Keratinocyte (primary cell): ENCODE results near the gene GSTCD. TPM values are rescaled to one million over a fixed set of nuclear protein-coding genes. Genes with fewer than 3 reads are reported as not detected.
"Not testable (repeated sequence)": the region's sequence is repeated elsewhere in the genome, so short reads cannot be mapped to it uniquely, and the experiment has no call there.

Experiments
- DNase-seq: peaks from one replicate; pipeline ENCODE4 v3.0.0-alpha.2; 2011; ENCODE audit warnings: low read depth, missing footprints, low spot score
- FAIRE-seq: peaks from 2 replicates; lab custom pipeline; 2011; peaks lifted over from hg19 to GRCh38; lab: Jason Lieb, UNC
- H2AFZ ChIP-seq: 2 replicates; pipeline ENCODE4 v1.6.0; 2012; ENCODE audit warnings: low read length, control low read depth, inconsistent platforms; ENCODE audit not compliant: control insufficient read depth
- H3K27ac ChIP-seq: 2 replicates; pipeline ENCODE4 v1.5.1; 2011; ENCODE audit warnings: low read length; ENCODE audit not compliant: control insufficient read depth, insufficient read depth
- H3K27me3 ChIP-seq: 3 replicates; pipeline ENCODE4 v1.6.0; 2011; ENCODE audit warnings: low read length; ENCODE audit not compliant: control insufficient read depth, insufficient read depth; ENCODE audit errors: extremely low read depth
- H3K36me3 ChIP-seq, 2 experiments: 2 replicates in 1 of 2; 3 replicates in 1 of 2; pipeline ENCODE4 v1.5.1; 2011; ENCODE audit warnings: low read length in 2 of 2, mild to moderate bottlenecking in 1 of 2; ENCODE audit not compliant: control insufficient read depth in 2 of 2, insufficient read depth in 2 of 2; ENCODE audit errors: extremely low read depth in 1 of 2
- H3K4me1 ChIP-seq: 3 replicates; pipeline ENCODE4 v1.5.1; 2011; ENCODE audit warnings: low read length; ENCODE audit not compliant: control insufficient read depth, insufficient read depth; ENCODE audit errors: extremely low read depth
- H3K4me2 ChIP-seq: 3 replicates; pipeline ENCODE4 v1.6.0; 2011; ENCODE audit warnings: low read depth, low read length; ENCODE audit not compliant: control insufficient read depth, insufficient read depth; ENCODE audit errors: extremely low read depth
- H3K4me3 ChIP-seq, 3 experiments: fragments of 200-600 bp in 1 of 3; sonication (generic) in 1 of 3; 2 replicates in 2 of 3; 3 replicates in 1 of 3; pipeline ENCODE4 v1.5.1; 2011 to 2016; ENCODE audit warnings: low read length in 3 of 3, mild to moderate bottlenecking in 3 of 3, control low read depth in 2 of 3, inconsistent platforms in 1 of 3, low read depth in 1 of 3, mixed read lengths in 1 of 3, mixed run types in 1 of 3, moderate library complexity in 1 of 3; ENCODE audit not compliant: control insufficient read depth in 2 of 3, insufficient read depth in 2 of 3; ENCODE audit errors: extremely low read depth in 1 of 3
- H3K79me2 ChIP-seq: 2 replicates; pipeline ENCODE4 v1.6.0; 2012; ENCODE audit warnings: low read length; ENCODE audit not compliant: control insufficient read depth, insufficient read depth
- H3K9ac ChIP-seq: 3 replicates; pipeline ENCODE4 v1.6.0; 2011; ENCODE audit warnings: low read length; ENCODE audit not compliant: control insufficient read depth, insufficient read depth; ENCODE audit errors: extremely low read depth
- H3K9me1 ChIP-seq: 3 replicates; pipeline ENCODE4 v1.6.0; 2011; ENCODE audit warnings: low read length; ENCODE audit not compliant: control insufficient read depth, insufficient read depth; ENCODE audit errors: extremely low read depth
- H3K9me3 ChIP-seq: 2 replicates; pipeline ENCODE4 v1.5.1; 2012; ENCODE audit warnings: low read depth, low read length; ENCODE audit not compliant: control insufficient read depth
- H4K20me1 ChIP-seq: 3 replicates; pipeline ENCODE4 v1.6.0; 2011; ENCODE audit warnings: low read length; ENCODE audit not compliant: control insufficient read depth, insufficient read depth; ENCODE audit errors: extremely low read depth
- CTCF ChIP-seq, 3 experiments: IDR thresholded peaks in 1 of 3; conservative IDR thresholded peaks in 1 of 3; optimal IDR thresholded peaks in 1 of 3; 2 replicates in 2 of 3; 3 replicates in 1 of 3; pipeline versions ENCODE3 to v1.5.1; 2011; ENCODE audit warnings: low read length in 3 of 3, mild to moderate bottlenecking in 3 of 3, moderate library complexity in 2 of 3, control low read depth in 1 of 3, inconsistent platforms in 1 of 3; ENCODE audit not compliant: insufficient read depth in 2 of 3; ENCODE audit errors: extremely low read depth in 1 of 3
- EZH2 ChIP-seq: IDR thresholded peaks from one replicate; pipeline ENCODE4 v1.6.1; 2012; ENCODE audit warnings: inconsistent platforms, mild to moderate bottlenecking, low read length, moderate library complexity
- dilution Hi-C: fragments of 300-500 bp; cut with MboI; formaldehyde crosslinking; loops from one replicate; pipeline ENCODE4 v1.7.0; 2020; ENCODE audit warnings: low sequenced_read_pairs; ENCODE audit not compliant: extremely low pct_ligation_motif_present
- polyA plus RNA-seq, 5 experiments: library from polyadenylated mRNA; depleted of rRNA in 3 of 5; stranded (reverse) in 3 of 5; stranded (forward) in 1 of 5; unstranded in 1 of 5; fragments of >200 nt; gene quantifications; 1 replicate in 1 of 5; 2 replicates in 3 of 5; 3 replicates in 1 of 5; pipeline versions ENCODE4 v1.2.1 to v1.2.3, GENCODE V29; 2011 to 2012; ENCODE audit warnings: missing spikeins in 2 of 5, low read depth in 1 of 5, low replicate concordance in 1 of 5

The GSTCD gene
- polyA plus RNA-seq, 1 donor (not counting 4 experiments of a cell fraction or from before 2014, with no cell fraction given), result 23.2 TPM

- Histone ChIP-seq H3K27me3 (no peaks in the 10 kb centered on the region), H3K9me1 (no peaks in the 10 kb centered on the region), H4K20me1 (no peaks in the 10 kb centered on the region), H3K4me3 (no peak overlapping the region), H3K4me2 (no peak overlapping the region), H3K4me1 (peaks cover 5% of the 10 kb centered on the region), H3K27ac (no peak overlapping the region), H3K9ac (no peak overlapping the region), H2AFZ (no peak overlapping the region), H3K36me3 (peaks cover 1 to 5% of the 10 kb centered on the region in 2 experiments), H3K9me3 (no peaks in the 10 kb centered on the region), H3K79me2 (no peaks in the 10 kb centered on the region)
- DNase-seq (no peak), FAIRE-seq (no peak)
- dilution Hi-C loops, result no loop called here
- TF ChIP-seq EZH2, result no peak
Observed at GRCh38 chr4:105683038-105683437, 25.5 kb upstream of the GSTCD start.

GRCh38 chr4:105686571-105686970, 22.0 kb upstream of the GSTCD start:
- Histone ChIP-seq H2AFZ (no peak overlapping the region), H3K4me1 (peaks cover 5% of the 10 kb centered on the region), H3K27me3 (no peaks in the 10 kb centered on the region), H3K9me1 (no peaks in the 10 kb centered on the region), H3K9ac (no peak overlapping the region), H4K20me1 (no peaks in the 10 kb centered on the region), H3K4me3 (no peak overlapping the region), H3K9me3 (no peaks in the 10 kb centered on the region), H3K27ac (no peak overlapping the region), H3K4me2 (no peak overlapping the region), H3K79me2 (no peaks in the 10 kb centered on the region), H3K36me3 (peaks cover 6 to 10% of the 10 kb centered on the region in 2 experiments)
- DNase-seq (no peak), FAIRE-seq (no peak)
- no peak for TF ChIP-seq CTCF (optimal IDR thresholded peaks at IDR 0.05 in 1 of 3, IDR thresholded peaks at IDR 0.05 in 1 of 3, conservative IDR thresholded peaks at IDR 0.05 in 1 of 3; ENCODE audit: extremely low read depth in 1 of 3, insufficient read depth in 2 of 3, low read length in 3 of 3)
- TF ChIP-seq EZH2, result no peak
- dilution Hi-C loops, result no loop called here

- H3K9ac ChIP-seq, H3K4me1 ChIP-seq, H3K36me3 ChIP-seq, H4K20me1 ChIP-seq, H3K4me3 ChIP-seq, H3K9me1 ChIP-seq, H3K27ac ChIP-seq, H2AFZ ChIP-seq, H3K79me2 ChIP-seq, H3K27me3 ChIP-seq, DNase-seq, dilution Hi-C loops, H3K9me3 ChIP-seq, FAIRE-seq, H3K4me2 ChIP-seq: not testable (repeated sequence)
Observed at GRCh38 chr4:105694812-105695211, 13.8 kb upstream of the GSTCD start.

- H3K79me2 ChIP-seq, H3K9me1 ChIP-seq, H4K20me1 ChIP-seq, H3K4me1 ChIP-seq, H3K27ac ChIP-seq, H2AFZ ChIP-seq, DNase-seq, H3K4me3 ChIP-seq, H3K27me3 ChIP-seq, FAIRE-seq, H3K9me3 ChIP-seq, dilution Hi-C loops, H3K4me2 ChIP-seq, H3K9ac ChIP-seq, H3K36me3 ChIP-seq: not testable (repeated sequence)
Observed at GRCh38 chr4:105695832-105696231, 12.8 kb upstream of the GSTCD start.
